Upper lobe of left lung (tissue), 6 donors: ENCODE data around the gene MSI2. TPM values are rescaled to one million over a fixed set of nuclear protein-coding genes. Genes with fewer than 3 reads are reported as not detected.

ENCODE experiments used
- ATAC-seq, 2 donors: fragments of 200-7000 bp; cut with Tn5 transposase; one replicate each; pipeline ENCODE4 v1.9.1; 2022; ENCODE audit warnings: mild to moderate bottlenecking in 2 of 2, moderate library complexity in 2 of 2; ENCODE audit not compliant: low FRiP score in 2 of 2
- DNase-seq, 2 donors: peaks; one replicate each; pipeline ENCODE4 v3.0.0-alpha.2; 2019 to 2020
- H3K27ac ChIP-seq, 4 donors: fragments of 200-600 bp; sonication (generic); one replicate each; pipeline ENCODE4 v1.5.1; 2016 to 2019
- H3K27me3 ChIP-seq, 4 donors: fragments of 200-600 bp; sonication (generic); one replicate each; pipeline ENCODE4 v1.5.1; 2017 to 2019
- H3K36me3 ChIP-seq, 4 donors: fragments of 200-600 bp; sonication (generic); one replicate each; pipeline ENCODE4 v1.5.1; 2016 to 2019
- H3K4me1 ChIP-seq, 4 donors: fragments of 200-600 bp; sonication (generic); one replicate each; pipeline ENCODE4 v1.5.1; 2018 to 2019
- H3K4me3 ChIP-seq, 4 donors: fragments of 200-600 bp; sonication (generic); one replicate each; pipeline ENCODE4 v1.5.1; 2017 to 2019; ENCODE audit warnings: mild to moderate bottlenecking in 2 of 4, moderate library complexity in 1 of 4
- H3K9me3 ChIP-seq, 4 donors: fragments of 200-600 bp; sonication (generic); one replicate each; pipeline ENCODE4 v1.5.1; 2018 to 2019
- EP300 ChIP-seq, 4 donors: sonication (generic); formaldehyde crosslinking; IDR thresholded peaks; one replicate each; pipeline ENCODE4 v1.5.1; 2017; ENCODE audit warnings: antibody characterized with exemption in 4 of 4, control low read depth in 2 of 4
- POLR2A ChIP-seq, 4 donors: fragments of 450-650 bp; IDR thresholded peaks; one replicate each; pipeline ENCODE4 v1.5.1; 2016 to 2017; ENCODE audit warnings: antibody characterized with exemption in 4 of 4, mild to moderate bottlenecking in 2 of 4
- POLR2AphosphoS5 ChIP-seq, 2 donors: sonication (generic); formaldehyde crosslinking; IDR thresholded peaks; one replicate each; pipeline ENCODE4 v1.5.1; 2017; ENCODE audit warnings: antibody characterized with exemption in 2 of 2
- WGBS, 2 donors: methylation state at CpG; one replicate each; pipeline ENCODE4 v1.1.5; 2017 to 2018; 5-methylcytosine and 5-hydroxymethylcytosine counted together
- total RNA-seq, 6 donors: library from RNA; depleted of rRNA in 4 of 6; stranded (reverse); fragments of >200 nt in 4 of 6; gene quantifications; one replicate each; pipeline versions ENCODE4 v1.1.0 to v1.2.1, GENCODE V29; 2016 to 2021
- TF ChIP-seq, protein P1 (sequence below), 6 experiments: fragments of 450-650 bp in 4 of 6; fragments of 200-600 bp in 2 of 6; sonication (generic) in 2 of 6; IDR thresholded peaks; one replicate each; pipeline ENCODE4 v1.5.1; 2016 to 2019; ENCODE audit warnings: antibody characterized with exemption in 6 of 6
- donor health status: DM: no; HTN: no; CAD: no; lungs with moderate emphysema.
- donor health status: DM: no; HTN: yes; CAD: no; lungs with severe emphysema.

MSI2 gene
- total RNA-seq, 6 donors from 2014 or later, result 20.1 to 44.0 (median 32.2) TPM

DNA sequence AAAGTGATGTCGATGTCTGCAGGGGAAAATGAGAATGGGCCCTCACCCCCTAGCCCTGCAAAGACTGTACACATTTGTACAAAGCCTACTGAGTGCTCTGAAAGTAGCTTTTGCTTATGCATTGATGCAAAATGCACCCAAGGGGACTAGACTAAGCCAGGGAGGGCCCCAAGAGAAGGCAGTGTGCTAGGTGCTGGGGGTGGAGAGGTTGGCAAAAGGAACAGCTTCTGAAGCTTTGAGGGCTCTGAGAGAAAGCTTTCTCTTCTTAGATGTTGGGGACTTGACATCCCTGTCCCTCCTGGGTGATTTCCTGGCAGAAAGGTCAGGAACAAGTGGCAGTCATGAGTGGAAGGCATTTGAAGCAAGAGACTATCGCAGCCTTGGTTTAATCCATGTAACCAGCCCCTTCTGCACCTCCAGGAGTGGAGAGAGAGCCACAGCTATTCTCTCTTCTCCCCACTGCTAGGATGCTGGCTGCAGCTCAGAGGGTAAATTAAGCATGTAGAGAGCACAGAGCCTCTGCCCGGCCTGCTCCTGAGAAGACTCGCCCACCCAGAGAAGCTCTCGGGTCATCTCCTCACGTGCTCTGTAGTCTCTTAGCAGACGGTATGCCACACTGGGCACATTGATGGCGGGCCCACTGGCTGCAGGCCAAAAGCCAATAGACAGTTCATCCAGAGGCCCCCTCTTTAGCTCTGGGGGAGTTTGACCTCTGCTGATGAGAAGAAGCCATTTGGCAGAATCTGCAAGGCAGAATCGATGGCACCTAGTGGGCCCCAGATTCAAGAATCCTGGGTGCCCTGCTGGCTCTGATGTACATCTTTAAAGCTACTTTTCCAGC lies 221.4 kb downstream of the MSI2 start:
- H3K36me3 ChIP-seq, result no peaks in the 10 kb centered on the region
- no peak overlapping the region for H3K4me3 ChIP-seq
- no peak overlapping the region for H3K27ac ChIP-seq
- H3K27me3 ChIP-seq, result no peaks in the 10 kb centered on the region
- TF ChIP-seq EP300 (IDR thresholded peaks at IDR 0.05) (no peak), POLR2A (IDR thresholded peaks at IDR 0.05) (no peak), POLR2AphosphoS5 (IDR thresholded peaks at IDR 0.05) (no peak)
- TF ChIP-seq, protein P1, sequence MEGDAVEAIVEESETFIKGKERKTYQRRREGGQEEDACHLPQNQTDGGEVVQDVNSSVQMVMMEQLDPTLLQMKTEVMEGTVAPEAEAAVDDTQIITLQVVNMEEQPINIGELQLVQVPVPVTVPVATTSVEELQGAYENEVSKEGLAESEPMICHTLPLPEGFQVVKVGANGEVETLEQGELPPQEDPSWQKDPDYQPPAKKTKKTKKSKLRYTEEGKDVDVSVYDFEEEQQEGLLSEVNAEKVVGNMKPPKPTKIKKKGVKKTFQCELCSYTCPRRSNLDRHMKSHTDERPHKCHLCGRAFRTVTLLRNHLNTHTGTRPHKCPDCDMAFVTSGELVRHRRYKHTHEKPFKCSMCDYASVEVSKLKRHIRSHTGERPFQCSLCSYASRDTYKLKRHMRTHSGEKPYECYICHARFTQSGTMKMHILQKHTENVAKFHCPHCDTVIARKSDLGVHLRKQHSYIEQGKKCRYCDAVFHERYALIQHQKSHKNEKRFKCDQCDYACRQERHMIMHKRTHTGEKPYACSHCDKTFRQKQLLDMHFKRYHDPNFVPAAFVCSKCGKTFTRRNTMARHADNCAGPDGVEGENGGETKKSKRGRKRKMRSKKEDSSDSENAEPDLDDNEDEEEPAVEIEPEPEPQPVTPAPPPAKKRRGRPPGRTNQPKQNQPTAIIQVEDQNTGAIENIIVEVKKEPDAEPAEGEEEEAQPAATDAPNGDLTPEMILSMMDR (IDR thresholded peaks at IDR 0.05), result no peak
- no peak for DNase-seq
- H3K9me3 ChIP-seq, result no peaks in the 10 kb centered on the region
- no peak for ATAC-seq
- H3K4me1 ChIP-seq, result peaks cover 5 to 11% (median 8%) of the 10 kb centered on the region in 4 donors
- 71 to 81% methylated on average over 4 to 9 of the region's 9 CpGs for WGBS, 2 donors

DNA sequence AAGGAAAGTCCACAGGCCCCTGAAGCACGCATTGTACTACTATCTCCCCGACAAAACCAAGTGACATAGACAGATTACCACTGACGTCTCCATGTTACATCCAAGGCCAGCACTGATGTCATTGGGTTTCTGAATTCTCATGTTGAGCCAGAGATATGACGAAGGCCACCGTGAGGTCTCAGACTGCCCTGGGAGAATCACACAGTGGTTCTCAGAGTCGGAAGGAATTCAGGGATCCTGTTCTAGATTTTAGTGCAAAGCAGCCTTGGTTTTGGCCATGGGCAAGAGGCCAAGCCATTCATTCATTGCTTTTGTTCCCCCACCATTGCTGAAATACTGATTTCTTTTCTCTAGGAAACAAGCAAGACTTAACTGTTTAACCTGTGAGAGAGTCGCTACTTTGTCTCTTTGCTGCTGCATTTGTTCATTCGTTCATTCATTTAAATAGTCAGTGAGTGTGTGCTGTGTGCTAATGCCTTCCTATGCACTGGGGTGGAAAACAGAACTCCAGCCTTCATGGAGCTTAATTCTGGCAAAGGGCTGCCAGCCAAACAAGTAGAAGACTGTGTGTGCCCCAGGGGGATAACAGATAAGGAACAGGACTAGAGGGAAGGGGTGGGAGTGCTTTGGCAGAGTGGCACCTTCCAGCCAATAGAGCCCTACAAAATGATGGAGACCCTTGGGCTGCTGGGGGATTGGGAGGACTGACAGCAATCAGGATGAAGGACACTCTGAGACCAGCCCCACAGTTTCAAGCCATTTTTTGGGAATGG lies 222.3 kb downstream of the MSI2 start:
- H3K36me3 ChIP-seq, result no peaks in the 10 kb centered on the region
- H3K9me3 ChIP-seq, result no peaks in the 10 kb centered on the region
- TF ChIP-seq, protein P1 (IDR thresholded peaks at IDR 0.05), result no peak
- 68 to 86% methylated on average over 8 of the region's 8 CpGs for WGBS, 2 donors
- H3K4me3 ChIP-seq, result no peak overlapping the region
- DNase-seq (no peak), ATAC-seq (peak in 1 of 2 donors; percentile 69)
- H3K27ac ChIP-seq, result no peak overlapping the region
- peaks cover 0 to 6% (median 4%) of the 10 kb centered on the region in 4 donors for H3K4me1 ChIP-seq
- no peaks in the 10 kb centered on the region for H3K27me3 ChIP-seq

DNA sequence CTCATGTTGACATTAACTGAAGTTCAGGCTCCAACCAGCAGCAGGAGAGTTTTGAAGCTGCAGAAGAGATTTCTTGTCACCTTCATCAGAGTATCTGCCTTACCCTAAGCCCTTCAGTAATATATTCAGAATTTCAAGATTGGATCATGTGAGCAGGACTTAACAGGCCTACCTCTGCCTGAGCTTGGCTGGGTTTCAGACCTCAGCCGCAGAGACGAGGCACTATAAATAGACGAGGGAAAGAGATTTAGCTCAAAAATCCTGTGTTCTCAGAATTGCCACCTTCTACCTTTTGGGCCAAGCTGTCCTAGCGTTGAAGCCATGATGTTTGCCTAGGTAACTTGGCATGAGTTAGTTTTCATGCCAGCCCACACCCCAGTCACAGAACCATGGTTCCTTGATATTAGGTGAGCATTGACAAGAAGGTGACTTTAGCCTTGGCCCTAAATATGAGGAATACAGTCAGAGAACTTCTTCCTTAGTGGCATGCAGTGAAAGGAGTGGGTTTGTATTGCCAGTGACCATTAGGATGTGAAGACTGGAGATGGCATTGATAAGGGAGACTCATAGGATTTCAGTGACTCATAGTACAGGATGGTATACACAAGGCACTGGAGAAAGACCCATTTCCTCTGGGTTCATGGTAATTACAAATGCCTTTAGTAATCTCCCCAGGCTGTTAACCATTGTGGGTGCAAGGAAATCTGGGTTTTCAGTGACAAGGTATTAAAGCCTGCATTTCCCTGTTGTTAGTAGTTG lies 224.3 kb downstream of the MSI2 start:
- ATAC-seq, result no peak
- Histone ChIP-seq H3K27ac (no peak overlapping the region), H3K27me3 (no peaks in the 10 kb centered on the region), H3K9me3 (no peaks in the 10 kb centered on the region), H3K4me1 (no peaks in the 10 kb centered on the region), H3K4me3 (no peak overlapping the region), H3K36me3 (no peaks in the 10 kb centered on the region)
- TF ChIP-seq POLR2A (IDR thresholded peaks at IDR 0.05), result no peak
- no peak for TF ChIP-seq EP300 (IDR thresholded peaks at IDR 0.05)
- TF ChIP-seq, protein P1 (IDR thresholded peaks at IDR 0.05), result no peak
- no peak for TF ChIP-seq POLR2AphosphoS5 (IDR thresholded peaks at IDR 0.05)
- no peak for DNase-seq
- 56 to 66% methylated on average over 4 of the region's 4 CpGs for WGBS, 2 donors

DNA sequence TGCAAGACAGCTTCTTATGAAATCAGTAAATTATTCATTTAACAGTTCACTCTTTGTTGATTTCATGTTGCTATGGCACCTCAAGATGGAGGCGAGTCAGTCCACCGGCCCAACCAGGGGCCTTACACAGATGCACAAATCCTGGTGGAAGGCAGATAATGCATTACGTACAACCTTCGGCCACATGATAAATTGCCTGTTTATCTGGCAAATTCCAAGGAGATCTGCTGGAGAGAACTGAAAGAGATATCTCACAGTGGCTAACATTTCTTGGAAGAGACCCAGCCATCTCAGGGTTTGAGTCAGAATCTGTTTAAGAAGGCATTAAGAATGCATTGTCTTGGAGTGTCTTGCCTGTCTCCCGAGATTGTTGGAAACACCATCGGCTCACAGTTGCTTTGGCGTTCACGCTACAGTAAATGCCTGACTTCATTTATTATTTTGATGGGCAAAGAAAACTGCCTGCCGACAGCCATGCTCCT lies 225.6 kb downstream of the MSI2 start:
- H3K9me3 ChIP-seq, result no peaks in the 10 kb centered on the region
- TF ChIP-seq EP300 (IDR thresholded peaks at IDR 0.05), result no peak
- TF ChIP-seq POLR2AphosphoS5 (IDR thresholded peaks at IDR 0.05), result no peak
- TF ChIP-seq, protein P1 (IDR thresholded peaks at IDR 0.05), result no peak
- no peak for TF ChIP-seq POLR2A (IDR thresholded peaks at IDR 0.05)
- peak in 1 of 2 donors; percentile 81 for ATAC-seq
- no peak overlapping the region for H3K27ac ChIP-seq
- 78 to 82% methylated on average over 9 of the region's 9 CpGs for WGBS, 2 donors
- no peak for DNase-seq
- H3K4me3 ChIP-seq, result no peak overlapping the region
- H3K4me1 ChIP-seq, result peaks cover 0 to 3% (median 1%) of the 10 kb centered on the region in 4 donors
- H3K27me3 ChIP-seq, result no peaks in the 10 kb centered on the region
- no peaks in the 10 kb centered on the region for H3K36me3 ChIP-seq
